HG02970 (cell line): ENCODE data around the gene LDAF1.

Source experiments
- ATAC-seq: cut with Tn5 transposase; IDR thresholded peaks from one replicate; pipeline ENCODE4 v1.9.1; 2021; ENCODE audit warnings: mild to moderate bottlenecking, moderate library complexity, moderate number of reproducible peaks; ENCODE audit not compliant: unreplicated experiment, low FRiP score

The LDAF1 gene

GRCh38 chr16:21228361-21228872 lies 69.9 kb downstream of the LDAF1 start:
- ATAC-seq, result no peak
